ENCODE results near the gene HOXA11.

DNA sequence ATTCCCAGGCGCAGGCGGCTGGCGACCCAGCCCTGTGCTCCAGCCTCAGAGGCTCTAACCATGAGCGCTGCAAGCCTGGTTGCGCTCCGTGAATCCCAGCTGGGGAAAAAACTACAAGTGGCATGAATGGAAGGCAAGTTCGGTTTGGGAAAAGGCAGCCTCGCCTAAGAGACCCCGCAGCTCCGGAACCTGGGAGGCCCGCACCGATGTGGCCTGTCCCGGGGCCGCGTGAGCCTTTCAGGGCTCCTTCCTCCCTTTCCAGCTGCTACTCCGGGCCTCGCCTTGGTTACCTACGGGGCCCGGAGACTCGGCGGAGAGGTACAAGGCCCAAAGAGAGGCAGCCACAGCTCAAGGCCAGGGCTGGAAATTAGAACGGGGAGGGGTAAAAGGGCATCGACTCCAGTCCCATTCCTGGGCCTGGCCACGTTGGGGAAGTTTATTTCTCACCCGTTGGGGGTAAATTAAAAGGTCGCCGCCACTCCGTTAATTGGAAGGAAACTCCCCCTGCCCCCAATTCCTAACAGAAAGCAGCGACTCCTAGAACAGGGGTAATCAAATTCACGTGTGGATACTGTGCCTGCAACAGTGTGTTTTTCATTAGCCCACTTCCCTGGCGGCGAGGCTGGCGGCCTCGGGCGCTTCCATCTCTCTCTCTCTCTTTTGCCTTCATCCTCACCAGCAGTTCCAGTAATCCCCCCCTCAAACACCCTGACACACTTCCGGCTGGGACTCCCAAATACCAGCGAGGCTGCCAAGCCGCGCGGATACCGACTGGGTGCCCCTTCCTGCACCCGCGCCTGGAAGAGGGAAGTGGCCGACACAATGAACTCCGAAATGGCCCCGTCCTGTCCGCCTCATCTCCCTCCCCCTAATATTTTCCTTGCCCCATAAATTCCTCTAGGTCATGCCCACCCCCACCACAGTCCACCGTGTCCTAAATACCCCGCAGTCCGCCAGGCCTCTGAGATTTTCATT lies 18.2 kb downstream of the HOXA11 start:
- TF ChIP-seq RARB (CRISPR knock-in tag; IDR thresholded peaks at IDR 0.05) (no peak), ARNTL (CRISPR knock-in tag; IDR thresholded peaks at IDR 0.05; ENCODE audit: borderline replicate concordance, low read depth) (no peak), ZFP3 (CRISPR knock-in tag; IDR thresholded peaks at IDR 0.05) (no peak), ZNF8 (CRISPR knock-in tag; IDR thresholded peaks at IDR 0.05) (no peak), ZFP30 (CRISPR knock-in tag; IDR thresholded peaks at IDR 0.05) (no peak), ESRRG (CRISPR knock-in tag; IDR thresholded peaks at IDR 0.05) (no peak), SNAI2 (CRISPR knock-in tag; IDR thresholded peaks at IDR 0.05) (no peak)
- TF ChIP-seq, protein P1, sequence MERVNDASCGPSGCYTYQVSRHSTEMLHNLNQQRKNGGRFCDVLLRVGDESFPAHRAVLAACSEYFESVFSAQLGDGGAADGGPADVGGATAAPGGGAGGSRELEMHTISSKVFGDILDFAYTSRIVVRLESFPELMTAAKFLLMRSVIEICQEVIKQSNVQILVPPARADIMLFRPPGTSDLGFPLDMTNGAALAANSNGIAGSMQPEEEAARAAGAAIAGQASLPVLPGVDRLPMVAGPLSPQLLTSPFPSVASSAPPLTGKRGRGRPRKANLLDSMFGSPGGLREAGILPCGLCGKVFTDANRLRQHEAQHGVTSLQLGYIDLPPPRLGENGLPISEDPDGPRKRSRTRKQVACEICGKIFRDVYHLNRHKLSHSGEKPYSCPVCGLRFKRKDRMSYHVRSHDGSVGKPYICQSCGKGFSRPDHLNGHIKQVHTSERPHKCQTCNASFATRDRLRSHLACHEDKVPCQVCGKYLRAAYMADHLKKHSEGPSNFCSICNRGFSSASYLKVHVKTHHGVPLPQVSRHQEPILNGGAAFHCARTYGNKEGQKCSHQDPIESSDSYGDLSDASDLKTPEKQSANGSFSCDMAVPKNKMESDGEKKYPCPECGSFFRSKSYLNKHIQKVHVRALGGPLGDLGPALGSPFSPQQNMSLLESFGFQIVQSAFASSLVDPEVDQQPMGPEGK (CRISPR knock-in tag; IDR thresholded peaks at IDR 0.05; ENCODE audit: borderline replicate concordance) = no peak
- TF ChIP-seq, protein P2, sequence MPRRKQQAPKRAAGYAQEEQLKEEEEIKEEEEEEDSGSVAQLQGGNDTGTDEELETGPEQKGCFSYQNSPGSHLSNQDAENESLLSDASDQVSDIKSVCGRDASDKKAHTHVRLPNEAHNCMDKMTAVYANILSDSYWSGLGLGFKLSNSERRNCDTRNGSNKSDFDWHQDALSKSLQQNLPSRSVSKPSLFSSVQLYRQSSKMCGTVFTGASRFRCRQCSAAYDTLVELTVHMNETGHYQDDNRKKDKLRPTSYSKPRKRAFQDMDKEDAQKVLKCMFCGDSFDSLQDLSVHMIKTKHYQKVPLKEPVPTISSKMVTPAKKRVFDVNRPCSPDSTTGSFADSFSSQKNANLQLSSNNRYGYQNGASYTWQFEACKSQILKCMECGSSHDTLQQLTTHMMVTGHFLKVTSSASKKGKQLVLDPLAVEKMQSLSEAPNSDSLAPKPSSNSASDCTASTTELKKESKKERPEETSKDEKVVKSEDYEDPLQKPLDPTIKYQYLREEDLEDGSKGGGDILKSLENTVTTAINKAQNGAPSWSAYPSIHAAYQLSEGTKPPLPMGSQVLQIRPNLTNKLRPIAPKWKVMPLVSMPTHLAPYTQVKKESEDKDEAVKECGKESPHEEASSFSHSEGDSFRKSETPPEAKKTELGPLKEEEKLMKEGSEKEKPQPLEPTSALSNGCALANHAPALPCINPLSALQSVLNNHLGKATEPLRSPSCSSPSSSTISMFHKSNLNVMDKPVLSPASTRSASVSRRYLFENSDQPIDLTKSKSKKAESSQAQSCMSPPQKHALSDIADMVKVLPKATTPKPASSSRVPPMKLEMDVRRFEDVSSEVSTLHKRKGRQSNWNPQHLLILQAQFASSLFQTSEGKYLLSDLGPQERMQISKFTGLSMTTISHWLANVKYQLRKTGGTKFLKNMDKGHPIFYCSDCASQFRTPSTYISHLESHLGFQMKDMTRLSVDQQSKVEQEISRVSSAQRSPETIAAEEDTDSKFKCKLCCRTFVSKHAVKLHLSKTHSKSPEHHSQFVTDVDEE (CRISPR knock-in tag; IDR thresholded peaks at IDR 0.05) = no peak
- TF ChIP-seq, protein P3, sequence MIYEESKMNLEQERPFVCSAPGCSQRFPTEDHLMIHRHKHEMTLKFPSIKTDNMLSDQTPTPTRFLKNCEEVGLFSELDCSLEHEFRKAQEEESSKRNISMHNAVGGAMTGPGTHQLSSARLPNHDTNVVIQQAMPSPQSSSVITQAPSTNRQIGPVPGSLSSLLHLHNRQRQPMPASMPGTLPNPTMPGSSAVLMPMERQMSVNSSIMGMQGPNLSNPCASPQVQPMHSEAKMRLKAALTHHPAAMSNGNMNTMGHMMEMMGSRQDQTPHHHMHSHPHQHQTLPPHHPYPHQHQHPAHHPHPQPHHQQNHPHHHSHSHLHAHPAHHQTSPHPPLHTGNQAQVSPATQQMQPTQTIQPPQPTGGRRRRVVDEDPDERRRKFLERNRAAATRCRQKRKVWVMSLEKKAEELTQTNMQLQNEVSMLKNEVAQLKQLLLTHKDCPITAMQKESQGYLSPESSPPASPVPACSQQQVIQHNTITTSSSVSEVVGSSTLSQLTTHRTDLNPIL (CRISPR knock-in tag; IDR thresholded peaks at IDR 0.05; ENCODE audit: low read depth) = no peak
- TF ChIP-seq, protein P4, sequence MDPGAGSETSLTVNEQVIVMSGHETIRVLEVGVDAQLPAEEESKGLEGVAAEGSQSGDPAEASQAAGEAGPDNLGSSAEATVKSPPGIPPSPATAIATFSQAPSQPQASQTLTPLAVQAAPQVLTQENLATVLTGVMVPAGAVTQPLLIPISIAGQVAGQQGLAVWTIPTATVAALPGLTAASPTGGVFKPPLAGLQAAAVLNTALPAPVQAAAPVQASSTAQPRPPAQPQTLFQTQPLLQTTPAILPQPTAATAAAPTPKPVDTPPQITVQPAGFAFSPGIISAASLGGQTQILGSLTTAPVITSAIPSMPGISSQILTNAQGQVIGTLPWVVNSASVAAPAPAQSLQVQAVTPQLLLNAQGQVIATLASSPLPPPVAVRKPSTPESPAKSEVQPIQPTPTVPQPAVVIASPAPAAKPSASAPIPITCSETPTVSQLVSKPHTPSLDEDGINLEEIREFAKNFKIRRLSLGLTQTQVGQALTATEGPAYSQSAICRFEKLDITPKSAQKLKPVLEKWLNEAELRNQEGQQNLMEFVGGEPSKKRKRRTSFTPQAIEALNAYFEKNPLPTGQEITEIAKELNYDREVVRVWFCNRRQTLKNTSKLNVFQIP (CRISPR knock-in tag; IDR thresholded peaks at IDR 0.05; ENCODE audit: borderline replicate concordance, low read depth) = no peak

Measured in SK-N-SH treated with all-trans-retinoic acid at 6 μM for 48 hours (cell line).